ENCODE data around the gene SYNPO2. TPM values are rescaled to one million over a fixed set of nuclear protein-coding genes. Genes with fewer than 3 reads are reported as not detected.

The SYNPO2 gene
- total RNA-seq, 1 experiment from 2014 or later = 0.93 TPM

DNA sequence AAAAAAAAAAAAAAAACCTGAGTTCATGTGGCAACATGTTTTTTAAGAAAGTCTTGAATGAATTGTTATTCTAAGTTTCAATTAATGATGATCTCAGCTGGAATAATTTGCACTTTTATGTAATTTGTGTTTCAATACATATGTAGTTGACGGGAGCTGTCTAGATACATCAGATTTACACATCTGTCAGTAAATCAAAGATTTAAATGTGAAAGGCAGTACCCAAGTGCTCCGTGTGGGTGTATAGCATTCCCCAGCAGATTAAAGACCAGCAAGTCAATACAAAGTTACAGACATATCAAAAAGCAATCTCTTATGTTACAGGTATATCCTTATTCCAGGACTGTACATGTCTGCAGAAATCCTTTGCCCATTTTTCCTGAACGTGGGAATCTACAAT lies 35.2 kb downstream of the SYNPO2 start:
- Histone ChIP-seq H3K27ac (ENCODE audit: low read depth, low read length) (no peak overlapping the region), H3K4me2 (ENCODE audit: low read length) (no peak overlapping the region), H3K4me3 (replicated peaks in 1 of 2; ENCODE audit: low read depth in 1 of 2, low read length in 2 of 2) (no peak overlapping the region), H3K9me2 (ENCODE audit: insufficient read depth) (no peaks in the 10 kb centered on the region), H2AFZ (ENCODE audit: low read depth, low read length, poor library complexity, severe bottlenecking) (no peak overlapping the region), H4K20me1 (ENCODE audit: insufficient read depth) (no peaks in the 10 kb centered on the region), H3K79me2 (ENCODE audit: insufficient read depth, low read length) (no peaks in the 10 kb centered on the region), H3K27me3 (ENCODE audit: insufficient read depth, low read length) (no peaks in the 10 kb centered on the region), H3K9ac (ENCODE audit: low read length) (no peak overlapping the region), H3K36me3 (ENCODE audit: control insufficient read depth in 1 of 2, insufficient read depth in 2 of 2, low read length in 2 of 2) (no peaks in the 10 kb centered on the region), H3K4me1 (ENCODE audit: control insufficient read depth in 1 of 2, insufficient read depth in 2 of 2, low read length in 2 of 2) (no peaks in the 10 kb centered on the region), H3K9me3 (ENCODE audit: control insufficient read depth in 1 of 2, insufficient read depth in 1 of 2, low read depth in 1 of 2, low read length in 2 of 2) (no peaks in the 10 kb centered on the region)
- ChIA-PET RAD21 (ENCODE audit: low non-redundant PET in 1 of 2, low total read pairs in 2 of 2, uncharacterized antibody in 2 of 2, unreplicated experiment in 2 of 2) (no interaction called here), POLR2A (no interaction called here), CTCF (no interaction called here)
- intact Hi-C loops (cut with micrococcal nuclease) = no loop called here
- TF ChIP-seq TCF7L2 (IDR thresholded peaks at IDR 0.05; ENCODE audit: borderline replicate concordance, extremely low read depth, insufficient read depth, insufficient read length) (no peak), POLR2AphosphoS5 (IDR thresholded peaks at IDR 0.05; ENCODE audit: low read depth, low read length) (no peak), POLR2A (IDR thresholded peaks at IDR 0.05; ENCODE audit: borderline replicate concordance, extremely low read depth, insufficient read depth, insufficient read length) (no peak), SIN3A (IDR thresholded peaks at IDR 0.05; ENCODE audit: low read depth) (no peak), JUND (IDR thresholded peaks at IDR 0.05) (no peak), EZH2 (IDR thresholded peaks at IDR 0.05) (no peak), SP1 (IDR thresholded peaks at IDR 0.05; ENCODE audit: low read depth) (no peak)
- TF ChIP-seq, protein P1, sequence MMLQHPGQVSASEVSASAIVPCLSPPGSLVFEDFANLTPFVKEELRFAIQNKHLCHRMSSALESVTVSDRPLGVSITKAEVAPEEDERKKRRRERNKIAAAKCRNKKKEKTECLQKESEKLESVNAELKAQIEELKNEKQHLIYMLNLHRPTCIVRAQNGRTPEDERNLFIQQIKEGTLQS (IDR thresholded peaks at IDR 0.05) = no peak
- TF ChIP-seq, protein P2, sequence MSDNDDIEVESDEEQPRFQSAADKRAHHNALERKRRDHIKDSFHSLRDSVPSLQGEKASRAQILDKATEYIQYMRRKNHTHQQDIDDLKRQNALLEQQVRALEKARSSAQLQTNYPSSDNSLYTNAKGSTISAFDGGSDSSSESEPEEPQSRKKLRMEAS (IDR thresholded peaks at IDR 0.05) = no peak
- TF ChIP-seq, protein P3, sequence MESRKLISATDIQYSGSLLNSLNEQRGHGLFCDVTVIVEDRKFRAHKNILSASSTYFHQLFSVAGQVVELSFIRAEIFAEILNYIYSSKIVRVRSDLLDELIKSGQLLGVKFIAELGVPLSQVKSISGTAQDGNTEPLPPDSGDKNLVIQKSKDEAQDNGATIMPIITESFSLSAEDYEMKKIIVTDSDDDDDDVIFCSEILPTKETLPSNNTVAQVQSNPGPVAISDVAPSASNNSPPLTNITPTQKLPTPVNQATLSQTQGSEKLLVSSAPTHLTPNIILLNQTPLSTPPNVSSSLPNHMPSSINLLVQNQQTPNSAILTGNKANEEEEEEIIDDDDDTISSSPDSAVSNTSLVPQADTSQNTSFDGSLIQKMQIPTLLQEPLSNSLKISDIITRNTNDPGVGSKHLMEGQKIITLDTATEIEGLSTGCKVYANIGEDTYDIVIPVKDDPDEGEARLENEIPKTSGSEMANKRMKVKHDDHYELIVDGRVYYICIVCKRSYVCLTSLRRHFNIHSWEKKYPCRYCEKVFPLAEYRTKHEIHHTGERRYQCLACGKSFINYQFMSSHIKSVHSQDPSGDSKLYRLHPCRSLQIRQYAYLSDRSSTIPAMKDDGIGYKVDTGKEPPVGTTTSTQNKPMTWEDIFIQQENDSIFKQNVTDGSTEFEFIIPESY (IDR thresholded peaks at IDR 0.05; ENCODE audit: extremely low read depth, insufficient replicate concordance, low read length) = no peak
- ATAC-seq (no peak), DNase-seq (ENCODE audit: low read depth, low spot score) (no peak)
- no TSS peak for BruUV-seq (replicated peaks)
